GM19239 (cell line): ENCODE data around the gene RTTN.
"Not testable (repeated sequence)": the region's sequence is repeated elsewhere in the genome, so short reads cannot be mapped to it uniquely, and the experiment has no call there.

ENCODE experiments used
- DNase-seq: peaks from one replicate; pipeline ENCODE4 v3.0.0; 2011; ENCODE audit warnings: low spot score; ENCODE audit not compliant: insufficient read length
- FAIRE-seq: peaks from 2 replicates; lab custom pipeline; 2011; peaks lifted over from hg19 to GRCh38; lab: Jason Lieb, UNC

The RTTN gene

GRCh38 chr18:69996951-69997798 lies 208.3 kb downstream of the RTTN start:
- FAIRE-seq = no peak
- no peak for DNase-seq

- DNase-seq (no peak), FAIRE-seq (no peak)
Measured at GRCh38 chr18:69996417-69996816, 209.1 kb downstream of the RTTN start.

GRCh38 chr18:69995774-69996173 lies 209.7 kb downstream of the RTTN start:
- DNase-seq = no peak
- no peak for FAIRE-seq

- no peak for FAIRE-seq
- DNase-seq = no peak
Measured at GRCh38 chr18:69992776-69993175, 212.7 kb downstream of the RTTN start.

GRCh38 chr18:69987870-69988269 lies 217.6 kb downstream of the RTTN start:
- DNase-seq (no peak), FAIRE-seq (no peak)

- DNase-seq = no peak
- no peak for FAIRE-seq
Measured at GRCh38 chr18:69985239-69985638, 220.2 kb downstream of the RTTN start.

GRCh38 chr18:69982417-69982816 lies 223.1 kb downstream of the RTTN start:
- DNase-seq (no peak), FAIRE-seq (peak; percentile 74)

GRCh38 chr18:69981948-69982347 lies 223.5 kb downstream of the RTTN start:
- DNase-seq (no peak), FAIRE-seq (peak; percentile 8)

- DNase-seq (no peak), FAIRE-seq (peak; percentile 77)
Measured at GRCh38 chr18:69980982-69981804, 224.3 kb downstream of the RTTN start.

- DNase-seq (no peak), FAIRE-seq (peak; percentile 67)
Measured at GRCh38 chr18:69980509-69980908, 225.0 kb downstream of the RTTN start.

- FAIRE-seq (no peak), DNase-seq (no peak)
Measured at GRCh38 chr18:69978732-69979715, 226.5 kb downstream of the RTTN start.

GRCh38 chr18:69975294-69975693 lies 230.2 kb downstream of the RTTN start:
- DNase-seq, FAIRE-seq: not testable (repeated sequence)

- no peak for FAIRE-seq
- no peak for DNase-seq
Measured at GRCh38 chr18:69974365-69974764, 231.1 kb downstream of the RTTN start.

GRCh38 chr18:69969491-69969890 lies 236.0 kb downstream of the RTTN start:
- DNase-seq (no peak), FAIRE-seq (no peak)

GRCh38 chr18:69968039-69968438 lies 237.4 kb downstream of the RTTN start:
- FAIRE-seq (no peak), DNase-seq (no peak)

GRCh38 chr18:69963196-69963595 lies 242.3 kb downstream of the RTTN start:
- no peak for FAIRE-seq
- DNase-seq = no peak

- DNase-seq (no peak), FAIRE-seq (no peak)
Measured at GRCh38 chr18:69961718-69962117, 243.8 kb downstream of the RTTN start.

- peak; percentile 91 for FAIRE-seq
Measured at GRCh38 chr18:69958422-69958821, 247.1 kb downstream of the RTTN start.

GRCh38 chr18:69957747-69958146 lies 247.7 kb downstream of the RTTN start:
- FAIRE-seq (peak; percentile 57), DNase-seq (no peak)

More at GRCh38 chr18:69958422-69958821, 247.1 kb downstream of the RTTN start:
- DNase-seq = no peak
